ENCODE data around the gene SUGCT. TPM values are rescaled to one million over a fixed set of nuclear protein-coding genes. Genes with fewer than 3 reads are reported as not detected.

The SUGCT gene
- total RNA-seq, 1 donor from 2014 or later, result not detected

- intact Hi-C loops (cut with micrococcal nuclease), result no loop called here
Observed at GRCh38 chr7:40709062-40709964, 574.5 kb downstream of the SUGCT start.

DNA sequence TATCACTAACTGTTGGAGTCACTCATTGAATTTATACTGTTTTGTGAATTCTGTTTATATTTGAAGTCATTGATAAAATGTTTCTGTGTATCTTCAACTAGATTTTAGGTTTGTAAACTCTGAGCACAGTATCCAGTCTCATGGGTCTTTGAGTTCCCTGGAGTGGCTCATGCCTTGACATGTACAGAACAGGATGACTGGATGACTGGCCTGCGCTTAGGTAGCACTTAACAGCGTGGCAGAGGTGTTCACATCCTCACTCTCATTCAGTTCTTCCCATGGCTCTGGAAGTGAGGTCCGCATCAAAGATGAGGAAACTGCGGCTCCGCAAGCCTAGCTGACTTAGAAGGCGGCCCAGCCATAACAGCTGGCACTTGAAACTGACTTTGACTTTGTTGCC lies 576.9 kb downstream of the SUGCT start:
- intact Hi-C loops (cut with micrococcal nuclease), result no loop called here

- intact Hi-C loops (cut with micrococcal nuclease), result no loop called here
Observed at GRCh38 chr7:40714363-40715052, 579.7 kb downstream of the SUGCT start.

DNA sequence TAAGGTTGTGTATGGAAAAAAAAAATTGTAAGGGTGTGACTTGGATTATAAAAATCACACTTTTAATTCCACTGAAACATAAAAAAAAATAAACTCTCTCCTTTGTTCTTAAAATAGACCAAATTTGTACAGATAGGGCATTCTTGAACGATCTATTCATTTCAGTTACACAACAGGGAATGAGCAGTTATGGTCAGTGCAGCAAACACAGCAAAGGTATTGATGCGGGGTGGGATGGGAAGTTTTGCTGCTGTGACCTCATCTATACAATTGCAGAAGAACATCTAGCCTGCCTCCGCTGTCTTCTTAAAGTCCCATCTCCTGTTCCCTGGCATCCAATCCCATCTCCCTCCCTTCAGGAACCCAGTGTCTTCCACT lies 580.2 kb downstream of the SUGCT start:
- intact Hi-C loops (cut with micrococcal nuclease), result no loop called here

DNA sequence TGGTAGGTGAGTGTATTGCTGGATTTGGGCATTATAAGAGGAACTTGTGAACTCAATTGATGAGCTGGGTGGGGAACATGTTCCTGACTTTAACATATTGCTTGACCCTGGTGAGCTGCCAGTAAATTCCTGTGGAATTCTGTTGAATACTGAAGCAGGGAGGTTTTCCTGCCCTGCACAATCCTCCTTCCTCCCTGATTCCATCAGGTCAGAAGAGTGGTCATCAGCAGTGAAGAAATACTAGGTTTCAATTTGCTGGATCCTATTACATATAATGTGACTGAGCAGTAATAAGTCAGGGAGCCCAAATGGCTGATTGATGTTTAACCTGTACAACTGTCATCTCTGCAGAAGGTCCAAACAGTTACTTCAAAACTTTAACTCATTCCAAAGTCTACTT lies 581.2 kb downstream of the SUGCT start:
- intact Hi-C loops (cut with micrococcal nuclease), result no loop called here

DNA sequence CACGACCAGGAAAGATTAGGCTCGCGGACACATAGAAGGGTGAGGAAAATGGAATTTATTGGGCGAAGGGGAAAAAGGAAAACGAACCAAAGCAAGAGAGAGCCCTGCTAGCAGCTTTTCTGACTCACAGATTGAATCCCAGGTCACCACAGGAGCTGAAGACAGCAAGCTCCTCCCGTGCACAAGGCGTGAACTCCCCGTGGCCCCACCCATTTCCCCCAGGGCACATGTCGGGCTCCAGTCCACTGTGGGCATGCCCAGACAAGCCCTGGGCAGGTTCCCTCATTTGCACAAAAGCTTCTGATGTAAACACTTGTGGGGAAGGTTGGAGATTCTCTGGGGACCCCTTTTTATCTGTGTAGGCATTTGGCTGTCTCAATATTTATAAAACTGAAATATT lies 582.4 kb downstream of the SUGCT start:
- intact Hi-C loops (cut with micrococcal nuclease), result no loop called here

DNA sequence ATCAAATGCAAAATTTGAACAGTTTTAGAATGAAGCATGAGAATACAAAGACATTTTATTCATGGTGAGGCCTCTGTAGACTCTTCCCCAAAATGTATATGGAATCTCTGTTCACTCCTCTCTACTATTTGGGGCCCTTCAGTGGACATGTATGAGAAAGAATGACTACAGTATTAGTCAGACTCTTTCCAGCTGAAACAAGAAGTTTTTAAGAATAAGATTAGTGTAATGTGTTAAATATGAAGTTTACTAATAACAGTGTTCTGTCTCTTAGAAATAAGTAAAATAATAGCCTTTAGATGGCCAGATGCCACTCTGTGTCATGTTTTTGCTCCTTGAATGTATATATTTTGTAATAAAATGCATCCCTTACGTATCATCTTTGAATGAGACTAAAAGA lies 585.6 kb downstream of the SUGCT start:
- intact Hi-C loops (cut with micrococcal nuclease), result no loop called here

- intact Hi-C loops (cut with micrococcal nuclease), result no loop called here
Observed at GRCh38 chr7:40721342-40721949, 586.6 kb downstream of the SUGCT start.

- intact Hi-C loops (cut with micrococcal nuclease), result no loop called here
Observed at GRCh38 chr7:40722242-40722641, 587.4 kb downstream of the SUGCT start.

DNA sequence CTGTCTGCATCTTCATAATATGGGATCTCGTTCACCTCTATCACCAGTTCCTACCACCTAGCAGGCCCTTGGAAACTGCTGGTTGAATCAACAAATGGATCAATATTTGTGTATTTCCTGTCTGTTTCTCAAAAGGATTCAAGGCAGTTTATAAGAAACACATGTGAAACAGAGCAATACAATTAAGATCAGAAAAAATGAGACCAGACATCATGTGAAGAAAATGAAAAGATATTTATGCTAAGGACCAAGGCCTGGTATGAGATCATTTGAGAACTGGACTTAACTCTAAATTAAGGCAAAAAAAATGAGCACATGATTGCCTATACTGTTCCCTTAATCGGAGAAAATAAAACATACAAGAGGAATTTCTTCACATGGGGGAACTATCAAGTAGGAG lies 589.0 kb downstream of the SUGCT start:
- intact Hi-C loops (cut with micrococcal nuclease), result no loop called here

DNA sequence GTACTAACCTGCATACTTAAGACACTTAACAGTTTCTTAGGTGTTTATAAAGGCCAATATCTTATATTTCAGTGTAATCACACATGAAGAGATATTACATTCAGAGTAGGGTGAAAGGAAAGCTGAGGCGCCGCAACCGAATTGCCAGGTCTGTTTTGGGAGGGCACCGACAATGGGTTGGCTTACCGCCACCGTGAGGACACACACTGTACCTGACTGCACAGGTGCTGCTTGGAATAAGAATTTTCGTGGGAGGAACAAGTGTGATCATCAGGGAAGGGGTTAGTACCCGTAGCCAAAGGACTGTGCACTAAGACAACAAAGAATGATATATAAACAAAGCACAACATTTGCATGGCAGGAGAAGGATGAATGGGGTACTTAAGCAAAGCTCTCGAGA lies 591.8 kb downstream of the SUGCT start:
- intact Hi-C loops (cut with micrococcal nuclease), result no loop called here

- intact Hi-C loops (cut with micrococcal nuclease), result no loop called here
Observed at GRCh38 chr7:40733114-40733513, 598.3 kb downstream of the SUGCT start.

DNA sequence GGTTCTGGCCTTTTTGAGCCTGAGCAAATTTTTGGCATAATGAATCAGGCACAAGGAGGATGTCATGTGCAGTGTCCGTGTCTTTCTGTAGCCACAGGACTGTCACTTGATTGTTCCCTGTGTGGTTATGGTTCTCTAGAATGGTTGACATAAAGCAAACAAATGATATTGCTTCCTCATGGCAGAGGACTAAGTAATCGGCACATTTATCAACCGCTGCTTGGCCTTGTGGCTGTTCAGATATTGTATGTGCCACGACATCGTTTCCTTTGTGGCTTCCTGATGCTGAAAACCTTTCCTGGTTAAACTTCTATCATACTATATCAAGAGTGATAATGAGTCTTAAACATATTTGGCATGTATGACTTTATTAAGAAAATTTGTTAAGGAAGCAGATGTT lies 598.8 kb downstream of the SUGCT start:
- intact Hi-C loops (cut with micrococcal nuclease), result no loop called here

- intact Hi-C loops (cut with micrococcal nuclease), result no loop called here
Observed at GRCh38 chr7:40739257-40739656, 604.5 kb downstream of the SUGCT start.

- intact Hi-C loops (cut with micrococcal nuclease), result no loop called here
Observed at GRCh38 chr7:40742270-40742669, 607.5 kb downstream of the SUGCT start.

DNA sequence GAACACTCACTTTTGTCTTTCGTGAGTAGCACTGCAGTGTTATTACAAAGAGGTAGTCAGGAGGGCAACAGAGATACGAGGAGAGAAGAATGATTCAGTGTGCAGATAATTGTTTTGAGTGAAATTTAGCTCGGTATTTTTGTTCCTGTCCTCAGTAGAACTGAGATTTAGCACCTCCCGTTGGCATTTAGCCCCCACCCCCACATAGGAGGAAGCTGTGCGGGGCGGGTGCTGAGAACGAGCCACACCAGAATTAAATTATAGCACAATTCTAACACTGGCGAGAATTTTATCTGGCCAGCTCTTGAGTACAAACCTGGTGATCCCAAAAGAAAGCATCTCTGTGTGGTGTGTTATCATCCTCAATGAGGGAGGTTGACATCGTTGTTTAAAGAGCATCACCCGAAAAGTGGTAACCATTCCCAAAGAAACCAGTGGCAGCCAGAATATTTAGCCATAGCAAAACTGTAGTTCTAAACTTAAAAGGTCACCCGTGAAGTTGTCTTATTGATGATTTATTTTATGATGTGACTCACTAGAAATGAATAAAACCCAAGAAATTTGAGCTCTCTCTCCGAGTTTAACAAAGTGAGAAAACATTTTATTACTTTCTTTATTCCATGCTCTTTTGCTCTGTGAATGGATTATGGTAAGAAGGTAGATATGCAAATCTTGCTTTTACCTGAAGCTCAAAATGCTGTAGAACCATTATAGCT lies 612.2 kb downstream of the SUGCT start:
- intact Hi-C loops (cut with micrococcal nuclease), result no loop called here

- intact Hi-C loops (cut with micrococcal nuclease), result no loop called here
Observed at GRCh38 chr7:40747856-40748255, 613.1 kb downstream of the SUGCT start.

DNA sequence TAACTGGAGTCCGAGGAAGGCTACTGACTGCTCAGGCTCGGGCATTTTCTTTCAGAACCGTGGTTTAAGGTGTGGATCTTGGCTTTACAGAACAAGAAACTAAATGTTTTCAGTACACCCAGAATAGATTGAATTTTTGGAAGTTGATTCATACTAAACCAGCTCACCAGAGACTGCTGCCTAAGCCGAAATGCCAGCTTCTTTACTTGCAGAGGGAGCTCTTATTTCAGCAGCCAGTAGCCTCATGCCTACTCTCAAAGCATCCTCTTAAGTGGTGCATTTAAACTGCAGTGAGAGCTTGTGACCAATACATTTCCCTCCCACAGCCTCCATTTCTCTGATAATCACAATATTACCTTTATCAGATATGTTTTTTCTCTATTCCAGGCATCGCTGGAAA lies 615.1 kb downstream of the SUGCT start:
- intact Hi-C loops (cut with micrococcal nuclease), result no loop called here

DNA sequence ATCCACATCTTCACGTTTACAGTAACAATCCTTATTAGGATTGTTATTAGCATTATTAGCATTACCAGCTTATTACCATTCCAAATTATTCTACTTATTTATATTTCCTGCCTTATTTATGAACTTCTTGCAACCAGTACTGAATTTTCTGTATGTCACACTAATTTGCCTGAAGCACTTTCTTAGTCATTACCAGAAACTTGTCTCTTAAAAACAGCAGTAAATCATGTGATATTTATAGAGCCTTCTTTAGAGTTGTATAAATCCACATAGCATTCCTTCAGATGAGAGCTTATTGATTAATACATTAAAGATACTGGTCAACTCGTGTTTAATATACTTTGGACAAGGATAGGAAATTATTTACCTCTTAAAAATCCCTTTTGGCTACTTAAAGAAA lies 618.6 kb downstream of the SUGCT start:
- intact Hi-C loops (cut with micrococcal nuclease), result no loop called here

- intact Hi-C loops (cut with micrococcal nuclease), result no loop called here
Observed at GRCh38 chr7:40755438-40755837, 620.6 kb downstream of the SUGCT start.

- intact Hi-C loops (cut with micrococcal nuclease), result no loop called here
Observed at GRCh38 chr7:40757109-40757508, 622.3 kb downstream of the SUGCT start.

GRCh38 chr7:40758590-40758989 lies 623.8 kb downstream of the SUGCT start:
- intact Hi-C loops (cut with micrococcal nuclease), result no loop called here
